ENCODE data around the gene CDC42.
A peak's percentile ranks its signal among the peaks of the same experiment; 100 is the strongest.

- no peak for TF ChIP-seq POLR2A (IDR thresholded peaks at IDR 0.05; ENCODE audit: borderline replicate concordance, extremely low read depth, insufficient read depth, insufficient read length)
- TF ChIP-seq CTCF (IDR thresholded peaks at IDR 0.05 in 2 of 3, conservative IDR thresholded peaks at IDR 0.05 in 1 of 3; ENCODE audit: borderline replicate concordance in 1 of 3, insufficient read depth in 1 of 3, low read depth in 2 of 3, low read length in 2 of 3) = peak; percentile 79 to 90 (median 86)
- no peak for TF ChIP-seq YY1 (IDR thresholded peaks at IDR 0.05; ENCODE audit: extremely low read depth, insufficient replicate concordance, low read depth, low read length)
These were observed 79.5 kb downstream of the CDC42 start for GRCh38 chr1:22131875-22132486.
